Esophagus squamous epithelium (tissue), 5 donors: Measurements from ENCODE around the gene TTC21A. TPM values are rescaled to one million over a fixed set of nuclear protein-coding genes. Genes with fewer than 3 reads are reported as not detected.

ENCODE experiments used
- DNase-seq: peaks from one replicate; lab custom pipeline; 2025; lab: John Stamatoyannopoulos, UW
- H3K27ac ChIP-seq, 4 donors: fragments of 200-600 bp; sonication (generic); one replicate each; pipeline ENCODE4 v1.5.1; 2016 to 2019; ENCODE audit warnings: mild to moderate bottlenecking in 1 of 4
- H3K27me3 ChIP-seq, 4 donors: fragments of 200-600 bp; sonication (generic); 1 replicate in 3 of 4; 2 replicates in 1 of 4; pipeline versions ENCODE4 v1.5.1 to v1.6.0; 2017 to 2021; ENCODE audit warnings: antibody characterized with exemption in 1 of 4
- H3K36me3 ChIP-seq, 3 donors: fragments of 200-600 bp; sonication (generic); one replicate each; pipeline ENCODE4 v1.5.1; 2016 to 2019
- H3K4me1 ChIP-seq, 3 donors: fragments of 200-600 bp; sonication (generic); one replicate each; pipeline ENCODE4 v1.5.1; 2017 to 2019
- H3K4me3 ChIP-seq, 4 donors: fragments of 200-600 bp; sonication (generic); 1 replicate in 3 of 4; 2 replicates in 1 of 4; pipeline ENCODE4 v1.5.1; 2016 to 2019; ENCODE audit warnings: mild to moderate bottlenecking in 2 of 4, moderate library complexity in 1 of 4
- H3K9me3 ChIP-seq, 3 donors: fragments of 200-600 bp; sonication (generic); one replicate each; pipeline ENCODE4 v1.5.1; 2016 to 2019
- POLR2A ChIP-seq, 4 donors: fragments of 450-650 bp; IDR thresholded peaks; one replicate each; pipeline ENCODE4 v1.6.1; 2017; ENCODE audit warnings: antibody characterized with exemption in 4 of 4, mild to moderate bottlenecking in 4 of 4, moderate library complexity in 3 of 4
- WGBS, 2 donors: methylation state at CpG; one replicate each; pipeline ENCODE4 v1.1.5; 2018; 5-methylcytosine and 5-hydroxymethylcytosine counted together
- intact Hi-C: fragments of 100-400 bp; cut with DNase I; formaldehyde crosslinking; loops from one replicate; pipeline ENCODE4 v1.15.0; 2022
- total RNA-seq, 4 donors: library from RNA; depleted of rRNA; stranded (reverse); fragments of >200 nt; gene quantifications; one replicate each; pipeline ENCODE4 v1.1.0, GENCODE V29; 2016
- TF ChIP-seq, protein P1 (sequence below), 6 experiments: fragments of 450-650 bp in 4 of 6; fragments of 200-600 bp in 2 of 6; sonication (generic) in 2 of 6; IDR thresholded peaks; one replicate each; pipeline ENCODE4 v1.5.1; 2016 to 2019; ENCODE audit warnings: antibody characterized with exemption in 6 of 6, mild to moderate bottlenecking in 4 of 6, moderate library complexity in 4 of 6
- donor health status: DM: yes; HTN: yes; CAD: no.

TTC21A gene
- total RNA-seq, 4 donors from 2014 or later, result 1.6 to 2.9 (median 2.5) TPM

- Histone ChIP-seq H3K4me3 (no peak overlapping the region), H3K27me3 (no peaks in the 10 kb centered on the region), H3K9me3 (no peaks in the 10 kb centered on the region), H3K27ac (no peak overlapping the region), H3K36me3 (peaks cover 0 to 14% (median 0%) of the 10 kb centered on the region in 3 donors), H3K4me1 (peaks cover 0 to 16% (median 5%) of the 10 kb centered on the region in 3 donors)
- WGBS, 2 donors, result 100% methylated on average over 1 to 2 of the region's 2 CpGs
- intact Hi-C loops, result no loop called here
- TF ChIP-seq, protein P1, sequence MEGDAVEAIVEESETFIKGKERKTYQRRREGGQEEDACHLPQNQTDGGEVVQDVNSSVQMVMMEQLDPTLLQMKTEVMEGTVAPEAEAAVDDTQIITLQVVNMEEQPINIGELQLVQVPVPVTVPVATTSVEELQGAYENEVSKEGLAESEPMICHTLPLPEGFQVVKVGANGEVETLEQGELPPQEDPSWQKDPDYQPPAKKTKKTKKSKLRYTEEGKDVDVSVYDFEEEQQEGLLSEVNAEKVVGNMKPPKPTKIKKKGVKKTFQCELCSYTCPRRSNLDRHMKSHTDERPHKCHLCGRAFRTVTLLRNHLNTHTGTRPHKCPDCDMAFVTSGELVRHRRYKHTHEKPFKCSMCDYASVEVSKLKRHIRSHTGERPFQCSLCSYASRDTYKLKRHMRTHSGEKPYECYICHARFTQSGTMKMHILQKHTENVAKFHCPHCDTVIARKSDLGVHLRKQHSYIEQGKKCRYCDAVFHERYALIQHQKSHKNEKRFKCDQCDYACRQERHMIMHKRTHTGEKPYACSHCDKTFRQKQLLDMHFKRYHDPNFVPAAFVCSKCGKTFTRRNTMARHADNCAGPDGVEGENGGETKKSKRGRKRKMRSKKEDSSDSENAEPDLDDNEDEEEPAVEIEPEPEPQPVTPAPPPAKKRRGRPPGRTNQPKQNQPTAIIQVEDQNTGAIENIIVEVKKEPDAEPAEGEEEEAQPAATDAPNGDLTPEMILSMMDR (IDR thresholded peaks at IDR 0.05), result no peak
- TF ChIP-seq POLR2A (IDR thresholded peaks at IDR 0.05), result no peak
- no peak for DNase-seq
Measured at GRCh38 chr3:39112535-39112934, 5.1 kb downstream of the TTC21A start.

GRCh38 chr3:39113291-39113690 is 5.8 kb downstream of the TTC21A start:
- WGBS, 2 donors, result 49 to 64% methylated on average over 2 of the region's 3 CpGs
- H3K36me3 ChIP-seq, result peaks cover 0 to 22% (median 0%) of the 10 kb centered on the region in 3 donors
- peaks cover 0 to 9% (median under 1%) of the 10 kb centered on the region in 3 donors for H3K4me1 ChIP-seq
- no peak overlapping the region for H3K27ac ChIP-seq
- TF ChIP-seq POLR2A (IDR thresholded peaks at IDR 0.05), result no peak
- TF ChIP-seq, protein P1 (IDR thresholded peaks at IDR 0.05), result no peak
- intact Hi-C loops, result no loop called here
- H3K27me3 ChIP-seq, result no peaks in the 10 kb centered on the region
- H3K4me3 ChIP-seq, result no peak overlapping the region
- DNase-seq, result no peak
- no peaks in the 10 kb centered on the region for H3K9me3 ChIP-seq

- no peak for TF ChIP-seq POLR2A (IDR thresholded peaks at IDR 0.05)
- TF ChIP-seq, protein P1 (IDR thresholded peaks at IDR 0.05), result no peak
- 76 to 100% methylated on average over 1 to 5 of the region's 5 CpGs for WGBS, 2 donors
- intact Hi-C loops, result no loop called here
Measured at GRCh38 chr3:39114456-39114855, 7.0 kb downstream of the TTC21A start.

DNA sequence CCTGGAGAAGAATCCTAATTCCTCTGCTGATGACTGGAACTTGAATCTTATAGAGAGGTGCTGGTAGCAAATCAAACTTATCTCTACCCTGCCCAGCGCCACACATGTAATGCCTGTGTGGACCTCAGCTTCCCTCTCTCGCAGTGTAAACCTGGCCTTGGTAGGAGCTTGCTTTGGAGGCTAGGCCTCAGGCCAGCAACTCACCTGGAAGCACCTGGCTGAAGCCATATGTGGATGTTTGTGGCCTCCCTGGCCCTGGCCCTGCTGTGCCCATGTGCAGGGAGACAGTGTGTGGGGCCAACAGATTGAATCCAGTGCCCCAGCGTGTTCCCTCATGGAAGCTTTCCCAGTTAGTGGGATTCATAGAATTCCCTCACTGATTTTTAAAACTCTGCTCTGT is 8.4 kb downstream of the TTC21A start:
- 91 to 92% methylated on average over 3 of the region's 3 CpGs for WGBS, 2 donors
- Histone ChIP-seq H3K27ac (no peak overlapping the region), H3K4me1 (no peaks in the 10 kb centered on the region), H3K27me3 (no peaks in the 10 kb centered on the region), H3K36me3 (peaks cover 0 to 37% (median 0%) of the 10 kb centered on the region in 3 donors), H3K4me3 (no peak overlapping the region), H3K9me3 (no peaks in the 10 kb centered on the region)
- intact Hi-C loops, result no loop called here
- TF ChIP-seq, protein P1 (IDR thresholded peaks at IDR 0.05), result no peak
- TF ChIP-seq POLR2A (IDR thresholded peaks at IDR 0.05), result no peak
- DNase-seq, result no peak

More at GRCh38 chr3:39114456-39114855, 7.0 kb downstream of the TTC21A start:
- Histone ChIP-seq H3K36me3 (peaks cover 0 to 33% (median 0%) of the 10 kb centered on the region in 3 donors), H3K4me1 (no peaks in the 10 kb centered on the region), H3K9me3 (no peaks in the 10 kb centered on the region), H3K27me3 (no peaks in the 10 kb centered on the region), H3K4me3 (no peak overlapping the region), H3K27ac (no peak overlapping the region)
- DNase-seq, result no peak

- intact Hi-C loops, result no loop called here
- Histone ChIP-seq H3K4me3 (no peak overlapping the region), H3K4me1 (no peaks in the 10 kb centered on the region), H3K36me3 (peaks cover 0 to 32% (median 0%) of the 10 kb centered on the region in 3 donors), H3K9me3 (no peaks in the 10 kb centered on the region), H3K27ac (no peak overlapping the region), H3K27me3 (no peaks in the 10 kb centered on the region)
- no peak for DNase-seq
- WGBS, 2 donors, result 56 to 75% methylated on average over 2 to 3 of the region's 3 CpGs
- TF ChIP-seq, protein P1 (IDR thresholded peaks at IDR 0.05), result no peak
- TF ChIP-seq POLR2A (IDR thresholded peaks at IDR 0.05), result no peak
Measured at GRCh38 chr3:39118079-39118478, 10.6 kb downstream of the TTC21A start.
